SK-N-SH treated with all-trans-retinoic acid at 6 μM for 48 hours (cell line): ENCODE measurements around the gene HES1.
A peak's percentile ranks its signal among the peaks of the same experiment; 100 is the strongest.

ENCODE experiments used
- ATAC-seq: fragments of 200-7000 bp; cut with Tn5 transposase; 3 replicates; pipeline ENCODE4 v1.9.1; 2020; ENCODE audit warnings: mild to moderate bottlenecking, moderate library complexity
- ARNTL ChIP-seq: fragments of 450-650 bp; formaldehyde crosslinking; IDR thresholded peaks from 2 replicates; pipeline ENCODE4 v1.5.0; 2020; ENCODE audit warnings: low read depth, mild to moderate bottlenecking, moderate library complexity, borderline replicate concordance
- BACH2 ChIP-seq: fragments of 250-450 bp; sonication (Bioruptor Pico); IDR thresholded peaks from 2 replicates; pipeline ENCODE4 v1.9.0; 2021; ENCODE audit warnings: mild to moderate bottlenecking, borderline replicate concordance
- CREB5 ChIP-seq: fragments of 250-450 bp; sonication (Bioruptor Pico); IDR thresholded peaks from 2 replicates; pipeline ENCODE4 v1.5.1; 2020; ENCODE audit warnings: low read depth, mild to moderate bottlenecking, moderate library complexity
- CSDC2 ChIP-seq: fragments of 250-450 bp; sonication (Bioruptor Pico); IDR thresholded peaks from 2 replicates; pipeline ENCODE4 v1.5.0; 2020; ENCODE audit warnings: mild to moderate bottlenecking, moderate library complexity
- CSRNP3 ChIP-seq: fragments of 250-450 bp; sonication (Bioruptor Pico); IDR thresholded peaks from 2 replicates; pipeline ENCODE4 v1.5.1; 2021; ENCODE audit warnings: mild to moderate bottlenecking, moderate library complexity
- ESRRG ChIP-seq: fragments of 250-450 bp; sonication (Bioruptor Pico); IDR thresholded peaks from 2 replicates; pipeline ENCODE4 v1.6.1; 2021; ENCODE audit warnings: mild to moderate bottlenecking
- GLIS3 ChIP-seq: fragments of 250-450 bp; sonication (Bioruptor Pico); IDR thresholded peaks from 2 replicates; pipeline ENCODE4 v1.5.0; 2020; ENCODE audit warnings: mild to moderate bottlenecking, moderate library complexity
- ISL1 ChIP-seq: fragments of 250-450 bp; sonication (Bioruptor Pico); IDR thresholded peaks from 2 replicates; pipeline ENCODE4 v2.1.2; 2022; ENCODE audit warnings: mild to moderate bottlenecking, moderate library complexity
- OSR1 ChIP-seq: fragments of 250-450 bp; sonication (Bioruptor Pico); IDR thresholded peaks from 2 replicates; pipeline ENCODE4 v1.8.0; 2022; ENCODE audit warnings: moderate library complexity, mild to moderate bottlenecking, inconsistent platforms
- PATZ1 ChIP-seq: fragments of 250-450 bp; sonication (Bioruptor Pico); IDR thresholded peaks from 2 replicates; pipeline ENCODE4 v1.8.0; 2020; ENCODE audit warnings: mild to moderate bottlenecking, moderate library complexity, borderline replicate concordance
- PPARA ChIP-seq: fragments of 250-450 bp; sonication (Bioruptor Pico); IDR thresholded peaks from 2 replicates; pipeline ENCODE4 v1.5.0; 2020; ENCODE audit warnings: mild to moderate bottlenecking, borderline replicate concordance
- RARB ChIP-seq: fragments of 250-450 bp; sonication (Bioruptor Pico); IDR thresholded peaks from 2 replicates; pipeline ENCODE4 v1.8.0; 2021; ENCODE audit warnings: mild to moderate bottlenecking, moderate library complexity
- SNAI2 ChIP-seq: fragments of 250-450 bp; sonication (Bioruptor Pico); IDR thresholded peaks from 2 replicates; pipeline ENCODE4 v1.5.0; 2020; ENCODE audit warnings: mild to moderate bottlenecking, moderate library complexity
- TCF4 ChIP-seq: fragments of 250-450 bp; sonication (Bioruptor Pico); IDR thresholded peaks from 2 replicates; pipeline ENCODE4 v1.8.0; 2021; ENCODE audit warnings: mild to moderate bottlenecking, moderate library complexity, borderline replicate concordance
- TOX ChIP-seq: fragments of 250-450 bp; sonication (Bioruptor Pico); IDR thresholded peaks from 2 replicates; pipeline ENCODE4 v1.8.0; 2021; ENCODE audit warnings: mild to moderate bottlenecking, moderate library complexity, borderline replicate concordance
- ZC3H10 ChIP-seq: fragments of 250-450 bp; sonication (Bioruptor Pico); IDR thresholded peaks from 2 replicates; pipeline ENCODE4 v1.5.1; 2021; ENCODE audit warnings: mild to moderate bottlenecking, moderate library complexity
- ZFP3 ChIP-seq: fragments of 250-450 bp; sonication (Bioruptor Pico); IDR thresholded peaks from 2 replicates; pipeline ENCODE4 v1.5.0; 2020; ENCODE audit warnings: mild to moderate bottlenecking, moderate library complexity
- ZFP30 ChIP-seq: fragments of 450-650 bp; formaldehyde crosslinking; IDR thresholded peaks from 2 replicates; pipeline ENCODE4 v1.5.0; 2022; ENCODE audit warnings: mild to moderate bottlenecking, moderate library complexity
- ZNF565 ChIP-seq: fragments of 450-650 bp; formaldehyde crosslinking; conservative IDR thresholded peaks from 2 replicates; pipeline ENCODE4 v1.5.0; 2020; ENCODE audit warnings: low read depth, mild to moderate bottlenecking, moderate library complexity
- ZNF70 ChIP-seq: fragments of 450-650 bp; formaldehyde crosslinking; IDR thresholded peaks from 2 replicates; pipeline ENCODE4 v1.5.0; 2020; ENCODE audit warnings: mild to moderate bottlenecking, moderate library complexity
- ZNF8 ChIP-seq: fragments of 450-650 bp; formaldehyde crosslinking; IDR thresholded peaks from 2 replicates; pipeline ENCODE4 v1.5.0; 2020; ENCODE audit warnings: mild to moderate bottlenecking, moderate library complexity
- TF ChIP-seq, protein P1 (sequence below): fragments of 250-450 bp; sonication (Bioruptor Pico); IDR thresholded peaks from 2 replicates; pipeline ENCODE4 v1.8.0; 2021; ENCODE audit warnings: low read depth, mild to moderate bottlenecking, moderate library complexity, borderline replicate concordance
- TF ChIP-seq, protein P2 (sequence below): fragments of 250-450 bp; sonication (Bioruptor Pico); IDR thresholded peaks from 2 replicates; pipeline ENCODE4 v1.5.0; 2020; ENCODE audit warnings: mild to moderate bottlenecking, moderate library complexity

HES1 gene

DNA sequence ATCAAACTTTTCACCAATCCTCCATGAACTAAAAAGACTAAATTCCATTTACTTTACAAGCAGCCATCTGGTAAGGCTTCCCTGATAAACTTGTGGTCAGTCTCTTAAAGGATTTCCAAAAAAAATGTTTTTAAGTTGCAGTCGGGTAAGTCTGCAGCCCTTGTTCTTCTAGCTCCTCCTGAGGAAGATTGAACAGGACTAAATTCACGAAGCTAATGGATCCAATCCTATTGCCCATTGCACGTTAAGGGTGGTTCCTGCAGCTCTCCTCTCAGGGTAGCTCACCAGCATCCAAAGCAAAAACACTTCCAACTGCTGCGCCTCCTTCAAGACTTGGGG is 2.8 kb downstream of the HES1 start:
- ATAC-seq: peak; percentile 0
- TF ChIP-seq ISL1 (CRISPR knock-in tag) (no peak), ZC3H10 (no peak), ZNF70 (CRISPR knock-in tag) (0 out of 2 replicates have a peak, but pooled peaks have one; percentile 1), CREB5 (CRISPR knock-in tag) (no peak), GLIS3 (CRISPR knock-in tag) (0 out of 2 replicates have a peak, but pooled peaks have one; percentile 13), RARB (CRISPR knock-in tag) (no peak), PPARA (CRISPR knock-in tag) (no peak), ZNF565 (no peak), BACH2 (CRISPR knock-in tag) (no peak), TCF4 (no peak), PATZ1 (no peak; the same call in 1 of the 2 replicates), CSDC2 (CRISPR knock-in tag) (no peak), ESRRG (no peak)
- TF ChIP-seq, protein P1, sequence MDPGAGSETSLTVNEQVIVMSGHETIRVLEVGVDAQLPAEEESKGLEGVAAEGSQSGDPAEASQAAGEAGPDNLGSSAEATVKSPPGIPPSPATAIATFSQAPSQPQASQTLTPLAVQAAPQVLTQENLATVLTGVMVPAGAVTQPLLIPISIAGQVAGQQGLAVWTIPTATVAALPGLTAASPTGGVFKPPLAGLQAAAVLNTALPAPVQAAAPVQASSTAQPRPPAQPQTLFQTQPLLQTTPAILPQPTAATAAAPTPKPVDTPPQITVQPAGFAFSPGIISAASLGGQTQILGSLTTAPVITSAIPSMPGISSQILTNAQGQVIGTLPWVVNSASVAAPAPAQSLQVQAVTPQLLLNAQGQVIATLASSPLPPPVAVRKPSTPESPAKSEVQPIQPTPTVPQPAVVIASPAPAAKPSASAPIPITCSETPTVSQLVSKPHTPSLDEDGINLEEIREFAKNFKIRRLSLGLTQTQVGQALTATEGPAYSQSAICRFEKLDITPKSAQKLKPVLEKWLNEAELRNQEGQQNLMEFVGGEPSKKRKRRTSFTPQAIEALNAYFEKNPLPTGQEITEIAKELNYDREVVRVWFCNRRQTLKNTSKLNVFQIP (CRISPR knock-in tag): no peak

- ATAC-seq: peak; percentile 24
- no peak for TF ChIP-seq ISL1 (CRISPR knock-in tag)
- peak; percentile 98 for TF ChIP-seq CREB5 (CRISPR knock-in tag)
- peak; percentile 51; the same call in 1 of the 2 replicates for TF ChIP-seq TOX (CRISPR knock-in tag)
- no peak for TF ChIP-seq BACH2 (CRISPR knock-in tag)
- peak; percentile 97 for TF ChIP-seq GLIS3 (CRISPR knock-in tag)
- TF ChIP-seq TCF4: peak; percentile 96
- peak; percentile 60; the same call in 1 of the 2 replicates for TF ChIP-seq ZNF8 (CRISPR knock-in tag)
- peak; percentile 89 for TF ChIP-seq ESRRG
- peak; percentile 97 for TF ChIP-seq ZC3H10
- 0 out of 2 replicates have a peak, but pooled peaks have one; percentile 40 for TF ChIP-seq ZNF70 (CRISPR knock-in tag)
- TF ChIP-seq SNAI2 (CRISPR knock-in tag): peak; percentile 89
- no peak for TF ChIP-seq OSR1 (CRISPR knock-in tag)
- peak; percentile 97 for TF ChIP-seq CSRNP3 (CRISPR knock-in tag)
- TF ChIP-seq, protein P2, sequence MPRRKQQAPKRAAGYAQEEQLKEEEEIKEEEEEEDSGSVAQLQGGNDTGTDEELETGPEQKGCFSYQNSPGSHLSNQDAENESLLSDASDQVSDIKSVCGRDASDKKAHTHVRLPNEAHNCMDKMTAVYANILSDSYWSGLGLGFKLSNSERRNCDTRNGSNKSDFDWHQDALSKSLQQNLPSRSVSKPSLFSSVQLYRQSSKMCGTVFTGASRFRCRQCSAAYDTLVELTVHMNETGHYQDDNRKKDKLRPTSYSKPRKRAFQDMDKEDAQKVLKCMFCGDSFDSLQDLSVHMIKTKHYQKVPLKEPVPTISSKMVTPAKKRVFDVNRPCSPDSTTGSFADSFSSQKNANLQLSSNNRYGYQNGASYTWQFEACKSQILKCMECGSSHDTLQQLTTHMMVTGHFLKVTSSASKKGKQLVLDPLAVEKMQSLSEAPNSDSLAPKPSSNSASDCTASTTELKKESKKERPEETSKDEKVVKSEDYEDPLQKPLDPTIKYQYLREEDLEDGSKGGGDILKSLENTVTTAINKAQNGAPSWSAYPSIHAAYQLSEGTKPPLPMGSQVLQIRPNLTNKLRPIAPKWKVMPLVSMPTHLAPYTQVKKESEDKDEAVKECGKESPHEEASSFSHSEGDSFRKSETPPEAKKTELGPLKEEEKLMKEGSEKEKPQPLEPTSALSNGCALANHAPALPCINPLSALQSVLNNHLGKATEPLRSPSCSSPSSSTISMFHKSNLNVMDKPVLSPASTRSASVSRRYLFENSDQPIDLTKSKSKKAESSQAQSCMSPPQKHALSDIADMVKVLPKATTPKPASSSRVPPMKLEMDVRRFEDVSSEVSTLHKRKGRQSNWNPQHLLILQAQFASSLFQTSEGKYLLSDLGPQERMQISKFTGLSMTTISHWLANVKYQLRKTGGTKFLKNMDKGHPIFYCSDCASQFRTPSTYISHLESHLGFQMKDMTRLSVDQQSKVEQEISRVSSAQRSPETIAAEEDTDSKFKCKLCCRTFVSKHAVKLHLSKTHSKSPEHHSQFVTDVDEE: peak; percentile 91
- TF ChIP-seq ZFP3 (CRISPR knock-in tag): peak; percentile 68; the same call in 1 of the 2 replicates
- TF ChIP-seq, protein P1 (CRISPR knock-in tag): no peak; the same call in 1 of the 2 replicates
- 0 out of 2 replicates have a peak, but pooled peaks have one; percentile 2 for TF ChIP-seq ZFP30 (CRISPR knock-in tag)
- peak; percentile 80; the same call in 1 of the 2 replicates for TF ChIP-seq ARNTL (CRISPR knock-in tag)
- TF ChIP-seq ZNF565: no peak
- peak; percentile 87 for TF ChIP-seq CSDC2 (CRISPR knock-in tag)
- TF ChIP-seq PPARA (CRISPR knock-in tag): no peak
- TF ChIP-seq RARB (CRISPR knock-in tag): peak; percentile 96
- TF ChIP-seq PATZ1: peak; percentile 96
- TF ChIP-seq, all 23 proteins: peak for 17
Measured at GRCh38 chr3:194139071-194139813, 3.3 kb downstream of the HES1 start.
